Testis (tissue), 3 donors: ENCODE measurements around the gene MMP11. TPM values are rescaled to one million over a fixed set of nuclear protein-coding genes. Genes with fewer than 3 reads are reported as not detected.

ENCODE experiments used
- DNase-seq: peaks from one replicate; pipeline ENCODE4 v3.0.0-alpha.2; 2019
- H3K27ac ChIP-seq, 2 donors: fragments of 200-600 bp; sonication (generic); one replicate each; pipeline ENCODE4 v1.5.1; 2019
- H3K27me3 ChIP-seq: fragments of 200-600 bp; sonication (generic); one replicate; pipeline ENCODE4 v1.5.1; 2019
- H3K36me3 ChIP-seq: fragments of 200-600 bp; sonication (generic); one replicate; pipeline ENCODE4 v1.5.1; 2017; ENCODE audit warnings: low read depth; ENCODE audit errors: missing control alignments
- H3K4me1 ChIP-seq: fragments of 200-600 bp; sonication (generic); one replicate; pipeline ENCODE4 v1.5.1; 2019
- H3K4me3 ChIP-seq, 2 donors: fragments of 200-600 bp; sonication (generic); one replicate each; pipeline ENCODE4 v1.5.1; 2017 to 2019
- H3K9me3 ChIP-seq: fragments of 200-600 bp; sonication (generic); one replicate; pipeline ENCODE4 v1.5.1; 2017
- CTCF ChIP-seq, 3 experiments: fragments of 450-650 bp in 2 of 3; fragments of 200-600 bp in 1 of 3; sonication (generic) in 1 of 3; IDR thresholded peaks; one replicate each; pipeline ENCODE4 v1.5.1; 2016 to 2019; ENCODE audit warnings: antibody characterized with exemption in 3 of 3, mild to moderate bottlenecking in 2 of 3, moderate library complexity in 1 of 3
- POLR2A ChIP-seq: fragments of 450-650 bp; IDR thresholded peaks from one replicate; pipeline ENCODE4 v1.6.1; 2017; ENCODE audit warnings: antibody characterized with exemption, mild to moderate bottlenecking, moderate library complexity
- WGBS, 2 donors: methylation state at CpG; one replicate each; pipeline ENCODE4 v1.1.5; 2018; 5-methylcytosine and 5-hydroxymethylcytosine counted together
- intact Hi-C: fragments of 100-400 bp; cut with DNase I; formaldehyde crosslinking; loops from one replicate; pipeline ENCODE4 v1.15.1; 2023; ENCODE audit warnings: low total_unique reads
- polyA plus RNA-seq: library from polyadenylated mRNA; stranded (reverse); fragments of 350-450 nt; fragmentation: Illumina TruSeq; extraction: RNeasy Lipid Tissue Mini Kit (QIAGEN cat#74804); gene quantifications from one replicate; pipeline ENCODE4 v1.2.3, GENCODE V29; 2014; ENCODE audit warnings: low read depth, low replicate concordance; ENCODE audit not compliant: insufficient read depth
- total RNA-seq, 2 donors: library from RNA; depleted of rRNA; stranded (reverse); fragments of >200 nt; gene quantifications; one replicate each; pipeline ENCODE4 v1.2.3, GENCODE V29; 2016

Gene MMP11
- total and polyA plus RNA-seq, 3 donors from 2014 or later, result 13.6 to 36.1 (median 32.4) TPM

GRCh38 chr22:23801238-23801821 lies 28.7 kb downstream of the MMP11 start:
- TF ChIP-seq CTCF (IDR thresholded peaks at IDR 0.05), result no peak
- TF ChIP-seq POLR2A, result no peak
- H3K4me1 ChIP-seq, result peaks cover 3% of the 10 kb centered on the region
- H3K36me3 ChIP-seq, result no peaks in the 10 kb centered on the region
- no peak for DNase-seq
- H3K4me3 ChIP-seq, result no peak overlapping the region
- 91 to 92% methylated on average over 11 of the region's 11 CpGs for WGBS, 2 donors
- H3K27me3 ChIP-seq, result no peaks in the 10 kb centered on the region
- no peaks in the 10 kb centered on the region for H3K9me3 ChIP-seq
- no peak overlapping the region for H3K27ac ChIP-seq
- intact Hi-C loops, result no loop called here

GRCh38 chr22:23801886-23802377 lies 29.3 kb downstream of the MMP11 start:
- Histone ChIP-seq H3K4me1 (peaks cover 3% of the 10 kb centered on the region), H3K27me3 (no peaks in the 10 kb centered on the region), H3K4me3 (no peak overlapping the region), H3K9me3 (no peaks in the 10 kb centered on the region), H3K36me3 (no peaks in the 10 kb centered on the region), H3K27ac (no peak overlapping the region)
- DNase-seq, result no peak
- TF ChIP-seq CTCF (IDR thresholded peaks at IDR 0.05) (no peak), POLR2A (no peak)
- intact Hi-C loops, result no loop called here
- 89 to 93% methylated on average over 8 of the region's 8 CpGs for WGBS, 2 donors

- TF ChIP-seq CTCF (IDR thresholded peaks at IDR 0.05) (no peak), POLR2A (no peak)
- H3K9me3 ChIP-seq, result no peaks in the 10 kb centered on the region
- 83 to 86% methylated on average over 16 to 21 of the region's 21 CpGs for WGBS, 2 donors
- no peak for DNase-seq
- no peak overlapping the region for H3K4me3 ChIP-seq
- H3K27me3 ChIP-seq, result no peaks in the 10 kb centered on the region
- intact Hi-C loops, result no loop called here
- no peak overlapping the region for H3K27ac ChIP-seq
- H3K36me3 ChIP-seq, result no peaks in the 10 kb centered on the region
- peaks cover 3% of the 10 kb centered on the region for H3K4me1 ChIP-seq
Measured at GRCh38 chr22:23803001-23803819, 30.6 kb downstream of the MMP11 start.

GRCh38 chr22:23804781-23805291 lies 32.2 kb downstream of the MMP11 start:
- peaks cover 3% of the 10 kb centered on the region for H3K4me1 ChIP-seq
- peak; percentile 81 for DNase-seq
- peak overlapping the region; percentile 18 to 53 for H3K27ac ChIP-seq
- H3K9me3 ChIP-seq, result no peaks in the 10 kb centered on the region
- no peak overlapping the region for H3K4me3 ChIP-seq
- no peaks in the 10 kb centered on the region for H3K27me3 ChIP-seq
- no peaks in the 10 kb centered on the region for H3K36me3 ChIP-seq
- TF ChIP-seq POLR2A (no peak), CTCF (IDR thresholded peaks at IDR 0.05) (no peak)
- 51 to 81% methylated on average over 11 to 12 of the region's 12 CpGs for WGBS, 2 donors
- intact Hi-C loops, result no loop called here
